ENCODE results near the gene NPHS1. TPM values are rescaled to one million over a fixed set of nuclear protein-coding genes. Genes with fewer than 3 reads are reported as not detected.

NPHS1 gene
- total RNA-seq, 2 experiments from 2014 or later = not detected

DNA sequence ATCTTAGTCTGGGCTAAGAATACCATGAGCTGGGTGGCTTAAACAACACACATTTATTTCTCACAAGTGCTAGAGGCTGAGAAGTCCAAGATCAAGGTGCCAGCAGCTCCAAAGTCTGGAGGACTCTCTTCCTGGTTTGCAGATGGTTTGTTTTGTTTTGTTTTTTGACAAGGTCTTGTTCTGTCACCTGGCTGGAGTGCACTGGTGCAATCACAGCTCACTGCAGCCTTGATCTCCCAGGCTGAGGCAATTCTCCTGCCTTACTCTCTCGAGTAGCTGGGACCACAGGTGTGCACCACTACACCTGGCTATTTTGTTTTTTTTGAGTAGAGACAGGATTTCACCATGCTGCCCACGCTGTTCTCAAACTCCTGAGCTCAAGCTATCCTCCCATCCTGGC lies 31.6 kb upstream of the NPHS1 start:
- H3K4me3 Mint-ChIP-seq = no peak overlapping the region
- Histone ChIP-seq H3K4me3 (ENCODE audit: low read length) (no peak overlapping the region), H3K27me3 (ENCODE audit: control insufficient read depth in 1 of 2, insufficient read depth in 2 of 2, low read length in 2 of 2) (peaks cover 12 to 15% of the 10 kb centered on the region in 2 experiments), H3K4me1 (ENCODE audit: insufficient read depth, low read length) (peaks cover 12% of the 10 kb centered on the region), H3K36me3 (ENCODE audit: insufficient read depth, low read length) (peaks cover 19% of the 10 kb centered on the region), H3K9me3 (ENCODE audit: control insufficient read depth in 1 of 2, insufficient read depth in 1 of 2, low read length in 2 of 2) (peaks cover 0 to 6% of the 10 kb centered on the region in 2 experiments), H3K27ac (ENCODE audit: low read depth in 1 of 2, low read length in 2 of 2) (no peak overlapping the region)
- H3K9me3 Mint-ChIP-seq = no peaks in the 10 kb centered on the region
- H3K27ac Mint-ChIP-seq = peak overlapping the region; percentile 33
- intact Hi-C loops (cut with DNase I, micrococcal nuclease) = loop anchor here in 1 of 2 experiments (2.0 kb wide), 1 partner anchor 191 kb away; no protein-coding TSS in a partner anchor
- H3K4me1 Mint-ChIP-seq (ENCODE audit: low read depth) = peaks cover 14% of the 10 kb centered on the region
- DNase-seq = no peak
- no peak for ATAC-seq (ENCODE audit: poor library complexity)
- TF ChIP-seq, protein P1, sequence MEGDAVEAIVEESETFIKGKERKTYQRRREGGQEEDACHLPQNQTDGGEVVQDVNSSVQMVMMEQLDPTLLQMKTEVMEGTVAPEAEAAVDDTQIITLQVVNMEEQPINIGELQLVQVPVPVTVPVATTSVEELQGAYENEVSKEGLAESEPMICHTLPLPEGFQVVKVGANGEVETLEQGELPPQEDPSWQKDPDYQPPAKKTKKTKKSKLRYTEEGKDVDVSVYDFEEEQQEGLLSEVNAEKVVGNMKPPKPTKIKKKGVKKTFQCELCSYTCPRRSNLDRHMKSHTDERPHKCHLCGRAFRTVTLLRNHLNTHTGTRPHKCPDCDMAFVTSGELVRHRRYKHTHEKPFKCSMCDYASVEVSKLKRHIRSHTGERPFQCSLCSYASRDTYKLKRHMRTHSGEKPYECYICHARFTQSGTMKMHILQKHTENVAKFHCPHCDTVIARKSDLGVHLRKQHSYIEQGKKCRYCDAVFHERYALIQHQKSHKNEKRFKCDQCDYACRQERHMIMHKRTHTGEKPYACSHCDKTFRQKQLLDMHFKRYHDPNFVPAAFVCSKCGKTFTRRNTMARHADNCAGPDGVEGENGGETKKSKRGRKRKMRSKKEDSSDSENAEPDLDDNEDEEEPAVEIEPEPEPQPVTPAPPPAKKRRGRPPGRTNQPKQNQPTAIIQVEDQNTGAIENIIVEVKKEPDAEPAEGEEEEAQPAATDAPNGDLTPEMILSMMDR (IDR thresholded peaks at IDR 0.05) = no peak
- peaks cover 29% of the 10 kb centered on the region for H3K36me3 Mint-ChIP-seq (ENCODE audit: low read depth)
- H3K27me3 Mint-ChIP-seq = peaks cover 17% of the 10 kb centered on the region
- ChIA-PET POLR2A (interaction anchor here (0.6 to 3.3 kb wide), 4 partner anchors 15 to 48 kb away, joined by 3 to 33 read pairs (median 4); no protein-coding TSS in a partner anchor), CTCF (interaction anchor here (1.7 to 3.4 kb wide), 2 partner anchors 48 to 75 kb away, joined by 5 to 44 read pairs; no protein-coding TSS in a partner anchor)

DNA sequence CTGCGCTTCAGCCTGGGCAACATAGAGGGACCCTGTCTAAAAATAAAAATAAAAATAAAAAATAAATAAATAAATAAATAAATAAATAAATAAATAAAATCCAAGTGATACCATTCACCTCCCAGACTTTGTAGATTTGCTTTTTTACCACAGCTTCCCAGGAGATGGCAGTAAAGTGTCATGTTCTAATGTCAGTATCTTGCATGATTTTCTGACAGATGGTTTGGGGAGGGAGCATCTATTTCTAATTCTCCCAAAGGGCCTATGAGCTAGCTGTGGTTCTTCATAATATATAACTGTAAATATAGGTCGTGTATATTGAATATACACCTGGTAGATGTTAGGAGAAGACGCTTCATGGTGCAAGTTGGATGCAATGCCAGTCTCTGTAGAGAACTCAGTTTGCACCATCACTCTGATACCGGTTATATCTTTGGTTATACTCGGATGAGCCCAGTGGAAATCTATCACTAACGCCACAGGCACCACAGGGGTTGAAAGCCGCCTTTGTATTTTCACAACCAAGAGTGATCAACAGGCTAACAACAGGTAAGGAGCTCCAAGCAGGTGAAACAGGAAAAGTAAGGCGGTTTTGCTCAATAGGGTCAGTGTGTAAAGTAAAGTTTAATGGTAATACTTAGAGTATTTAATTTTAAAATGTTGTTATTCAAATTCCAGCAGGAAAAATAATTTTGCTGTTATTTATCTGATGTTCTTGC lies 30.0 kb upstream of the NPHS1 start:
- Mint-ChIP-seq H3K4me3 (no peak overlapping the region), H3K4me1 (ENCODE audit: low read depth) (peaks cover 14% of the 10 kb centered on the region), H3K36me3 (ENCODE audit: low read depth) (peaks cover 14% of the 10 kb centered on the region), H3K27me3 (peaks cover 32% of the 10 kb centered on the region), H3K27ac (no peak overlapping the region), H3K9me3 (no peaks in the 10 kb centered on the region)
- peaks cover 12% of the 10 kb centered on the region for H3K4me1 ChIP-seq (ENCODE audit: insufficient read depth, low read length)
- ATAC-seq (ENCODE audit: poor library complexity) (peak; percentile 87), DNase-seq (peak in 6 of 14 experiments; percentile 27 to 87 (median 72))
- H3K4me3 ChIP-seq (ENCODE audit: low read length) = no peak overlapping the region
- intact Hi-C loops (cut with DNase I, micrococcal nuclease) = loop anchor here (1.0 to 2.0 kb wide), 4 partner anchors 14 to 189 kb away; no protein-coding TSS in a partner anchor
- H3K9me3 ChIP-seq (ENCODE audit: control insufficient read depth in 1 of 2, insufficient read depth in 1 of 2, low read length in 2 of 2) = peaks cover 0 to 6% of the 10 kb centered on the region in 2 experiments
- POLR2A ChIA-PET = interaction anchor here (1.0 to 3.3 kb wide), 7 partner anchors 11 to 71 kb away, joined by 3 to 33 read pairs (median 5); no protein-coding TSS in a partner anchor
- peaks cover 15 to 18% of the 10 kb centered on the region in 2 experiments for H3K27me3 ChIP-seq (ENCODE audit: control insufficient read depth in 1 of 2, insufficient read depth in 2 of 2, low read length in 2 of 2)
- H3K36me3 ChIP-seq (ENCODE audit: insufficient read depth, low read length) = peaks cover 6% of the 10 kb centered on the region
- TF ChIP-seq, protein P1 (IDR thresholded peaks at IDR 0.05) = peak; percentile 77
- no peak overlapping the region for H3K27ac ChIP-seq (ENCODE audit: low read depth in 1 of 2, low read length in 2 of 2)
- CTCF ChIA-PET = interaction anchor here (0.8 to 3.4 kb wide), 10 partner anchors 10 to 77 kb away, joined by 3 to 44 read pairs (median 4); partner anchors contain the start of gene NFKBID

DNA sequence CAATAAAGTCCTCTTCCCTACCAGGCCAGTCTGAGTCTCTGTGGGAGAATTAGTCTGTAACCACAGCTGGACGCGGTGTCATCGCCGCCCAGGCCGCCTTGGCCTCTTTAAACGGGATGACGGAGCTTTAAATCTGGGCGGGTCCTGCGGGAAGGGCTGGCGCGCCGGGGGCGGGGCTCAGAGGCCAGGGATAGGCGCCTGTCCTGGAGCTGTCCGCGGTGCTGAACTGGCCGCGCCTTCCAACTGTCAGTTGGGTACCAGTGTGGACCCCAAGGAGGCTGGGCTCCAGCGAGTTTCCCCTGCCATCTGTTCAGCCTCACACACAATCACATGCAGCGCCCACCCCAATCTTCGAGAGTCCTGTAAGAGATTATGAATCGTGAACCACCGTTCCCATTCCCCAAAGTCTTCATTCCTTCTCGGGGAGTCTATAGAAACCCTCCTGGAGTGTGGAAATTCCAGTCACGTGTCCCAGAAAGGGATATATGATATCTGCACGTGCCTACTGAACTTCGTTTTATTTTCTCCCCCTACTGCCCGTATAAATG lies 27.5 kb upstream of the NPHS1 start:
- H3K36me3 ChIP-seq (ENCODE audit: insufficient read depth, low read length) = no peaks in the 10 kb centered on the region
- peaks cover 44% of the 10 kb centered on the region for H3K27me3 Mint-ChIP-seq
- DNase-seq (peak; percentile 48 to 87 (median 63)), ATAC-seq (ENCODE audit: poor library complexity) (peak; percentile 65)
- ChIA-PET CTCF (interaction anchor here (1.2 kb wide), 1 partner anchor 52 kb away, joined by 4 read pairs; no protein-coding TSS in a partner anchor), POLR2A (no interaction called here)
- no peaks in the 10 kb centered on the region for H3K36me3 Mint-ChIP-seq (ENCODE audit: low read depth)
- intact Hi-C loops (cut with DNase I, micrococcal nuclease) = no loop called here
- TF ChIP-seq, protein P1 (IDR thresholded peaks at IDR 0.05) = no peak
- no peaks in the 10 kb centered on the region for H3K9me3 Mint-ChIP-seq
- peaks cover 12% of the 10 kb centered on the region for H3K4me1 ChIP-seq (ENCODE audit: insufficient read depth, low read length)
- no peak overlapping the region for H3K4me3 Mint-ChIP-seq
- peaks cover 14% of the 10 kb centered on the region for H3K4me1 Mint-ChIP-seq (ENCODE audit: low read depth)
- peaks cover 15 to 18% of the 10 kb centered on the region in 2 experiments for H3K27me3 ChIP-seq (ENCODE audit: control insufficient read depth in 1 of 2, insufficient read depth in 2 of 2, low read length in 2 of 2)
- peaks cover 0 to 6% of the 10 kb centered on the region in 2 experiments for H3K9me3 ChIP-seq (ENCODE audit: control insufficient read depth in 1 of 2, insufficient read depth in 1 of 2, low read length in 2 of 2)
- H3K4me3 ChIP-seq (ENCODE audit: low read length) = no peak overlapping the region
- H3K27ac Mint-ChIP-seq = no peak overlapping the region
- H3K27ac ChIP-seq (ENCODE audit: low read depth in 1 of 2, low read length in 2 of 2) = no peak overlapping the region
